ENCODE measurements around the gene CENPF.
"Not testable (repeated sequence)": the region's sequence is repeated elsewhere in the genome, so short reads cannot be mapped to it uniquely, and the experiment has no call there.

The CENPF gene

DNA sequence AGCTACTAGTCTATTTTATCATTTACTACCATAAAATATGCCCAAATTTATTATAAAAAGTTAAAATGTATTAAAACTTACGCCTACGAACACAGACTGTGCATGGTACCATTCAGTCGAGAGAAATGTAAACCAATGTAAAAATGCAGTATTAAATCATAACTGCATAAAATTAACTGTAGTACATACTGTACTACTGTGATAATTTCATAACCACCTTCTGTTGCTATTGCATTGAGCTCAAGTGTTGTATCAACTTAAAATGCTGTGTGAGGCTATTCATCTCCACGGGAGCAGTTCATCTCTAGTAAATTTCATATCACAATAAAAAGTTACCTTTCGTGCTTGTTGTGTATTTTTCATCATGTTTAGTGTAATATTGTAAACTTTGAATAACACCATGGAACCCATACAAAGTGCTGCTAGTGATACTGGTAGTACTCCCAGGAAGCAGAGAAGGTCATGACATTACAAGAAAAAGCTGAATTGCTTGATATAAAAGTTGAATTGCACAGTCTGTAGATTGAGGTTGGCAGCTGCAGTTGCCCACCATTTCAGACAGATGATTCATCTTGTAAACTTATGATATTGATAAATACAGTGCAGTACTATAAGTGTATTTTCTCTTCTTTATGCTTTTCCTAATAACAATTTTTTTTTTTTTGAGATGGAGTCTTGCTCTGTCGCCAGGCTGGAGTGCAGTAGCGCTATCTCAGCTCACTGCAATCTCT, 19.0 kb upstream of the CENPF start:
- DNase-seq: no peak

GRCh38 chr1:214584805-214585766, 17.9 kb upstream of the CENPF start:
- DNase-seq: peak in 1 of 3 donors; percentile 46

- DNase-seq: no peak
Observed at GRCh38 chr1:214586621-214587020, 16.4 kb upstream of the CENPF start.

GRCh38 chr1:214587165-214587564, 15.8 kb upstream of the CENPF start:
- DNase-seq: no peak

DNA sequence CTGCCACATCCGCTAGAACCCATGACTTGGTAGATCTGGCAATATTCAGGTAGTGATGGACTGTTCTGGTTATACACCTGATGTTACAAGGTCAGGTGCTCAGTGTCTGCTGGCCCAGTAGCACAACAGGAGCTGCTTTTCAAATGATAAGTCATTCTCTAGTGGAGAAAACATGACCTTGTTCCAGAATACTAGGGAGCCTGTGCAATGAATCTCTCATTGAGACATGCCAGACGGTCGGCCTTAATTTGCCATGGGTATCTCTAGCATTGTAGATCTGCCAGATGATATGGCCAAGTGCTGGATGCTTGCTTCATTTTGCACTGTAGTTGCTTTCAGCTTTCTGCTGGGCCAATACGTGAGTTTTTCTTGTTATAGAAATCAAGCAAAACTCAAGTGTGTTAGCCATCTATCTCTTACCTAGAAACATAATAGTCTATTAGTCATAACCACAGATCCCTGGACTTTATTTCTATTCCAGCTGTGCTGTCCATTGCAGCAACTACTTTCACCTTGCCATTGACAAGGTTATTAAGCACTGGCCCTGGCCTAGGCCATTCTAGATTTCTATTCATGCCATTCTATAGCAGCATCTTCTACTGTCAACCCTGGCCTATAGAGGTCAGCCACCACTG, 13.9 kb upstream of the CENPF start:
- DNase-seq: no peak

- no peak for DNase-seq
Observed at GRCh38 chr1:214590696-214591095, 12.3 kb upstream of the CENPF start.

- DNase-seq: not testable (repeated sequence)
Observed at GRCh38 chr1:214591918-214592317, 11.1 kb upstream of the CENPF start.

DNA sequence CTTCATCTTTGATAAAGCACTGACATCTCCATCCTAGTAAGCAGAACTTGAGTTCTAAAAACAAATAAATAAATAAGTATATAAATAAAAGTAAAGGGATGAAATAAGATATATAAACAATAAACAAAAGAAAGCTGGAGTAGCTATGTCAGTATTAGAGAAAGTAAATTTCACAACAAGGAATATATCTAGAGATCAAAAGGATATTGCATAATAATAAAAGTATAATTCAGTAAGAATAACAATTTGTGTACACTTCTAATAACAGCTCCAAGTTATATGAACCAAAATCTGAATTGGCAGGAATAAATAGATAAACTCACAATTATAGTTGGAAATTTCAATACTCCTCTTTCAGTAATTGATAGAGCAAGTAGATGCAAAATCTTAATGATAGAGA, 9.8 kb upstream of the CENPF start:
- no peak for DNase-seq

- peak in 1 of 3 donors; percentile 7 for DNase-seq
Observed at GRCh38 chr1:214603819-214604252, 841 bp downstream of the CENPF start.

- no peak for DNase-seq
Observed at GRCh38 chr1:214604523-214604922, 1.5 kb downstream of the CENPF start.

DNA sequence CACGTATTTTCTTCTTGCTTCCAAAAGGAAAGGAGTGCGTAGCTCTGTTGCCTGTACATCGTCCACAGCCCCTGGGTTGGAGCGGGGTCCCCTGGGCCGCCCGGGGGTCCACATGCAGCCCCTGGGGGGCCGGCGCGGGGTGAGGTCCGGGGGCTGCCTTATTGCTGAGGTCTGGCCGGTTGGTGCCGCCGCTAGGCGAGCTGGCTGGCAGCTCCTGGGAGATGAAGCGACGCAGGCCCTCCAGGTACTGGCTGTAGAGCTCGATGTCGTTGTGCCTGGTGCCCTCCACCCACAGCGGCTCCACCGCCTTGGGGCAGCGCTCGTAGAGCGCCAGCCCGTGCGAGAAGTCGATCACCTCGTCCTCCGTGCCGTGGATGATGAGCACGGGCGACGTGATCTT, 2.5 kb downstream of the CENPF start:
- DNase-seq: not testable (repeated sequence)

DNA sequence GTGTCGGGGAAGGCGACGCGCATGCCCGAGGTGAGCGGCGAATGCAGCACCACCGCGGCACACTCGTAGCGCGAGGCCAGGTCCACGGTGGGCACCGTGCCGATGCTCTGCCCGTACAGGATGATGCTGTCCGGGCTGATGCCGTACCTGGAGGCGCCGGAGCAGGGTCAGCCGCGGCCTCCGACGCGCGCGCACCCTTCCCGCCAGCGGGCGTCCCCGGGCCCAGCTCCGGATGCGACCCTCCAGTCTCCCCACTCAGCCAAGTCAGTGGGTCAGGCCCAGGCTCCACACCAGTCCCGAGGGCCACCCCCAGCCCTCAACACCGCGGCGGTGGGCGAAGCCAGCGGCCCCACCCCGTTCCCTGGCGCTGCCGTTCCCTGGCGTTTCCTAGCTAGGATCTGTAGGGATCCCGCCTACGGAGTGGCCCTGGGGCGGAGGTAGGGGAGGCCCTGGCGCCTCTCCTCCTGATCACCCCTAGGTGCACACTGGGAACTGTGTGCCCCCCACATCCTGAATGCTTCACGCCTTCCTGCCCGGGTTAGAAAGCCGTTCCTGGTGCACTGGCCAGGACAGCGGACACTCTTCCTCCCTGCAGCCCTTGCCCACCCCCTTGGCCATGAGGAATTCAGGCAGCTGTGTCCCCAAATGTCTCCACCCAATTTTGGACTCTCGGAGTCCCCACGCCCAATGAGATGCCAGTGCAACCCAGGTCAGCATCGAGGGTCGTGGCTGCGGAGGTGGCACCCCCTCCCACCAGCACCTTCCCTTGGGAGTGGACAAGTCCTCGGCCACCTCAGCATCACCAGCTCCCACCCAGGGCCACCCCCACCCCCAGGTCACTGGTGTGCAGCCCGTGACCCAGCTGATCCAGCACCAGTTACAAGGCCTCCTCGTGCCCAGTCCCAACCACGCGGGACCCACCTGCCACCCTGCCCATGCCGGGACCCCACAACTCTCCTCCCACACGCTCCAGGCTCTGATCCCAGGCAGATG, 3.2 kb downstream of the CENPF start:
- not testable (repeated sequence) for DNase-seq

DNA sequence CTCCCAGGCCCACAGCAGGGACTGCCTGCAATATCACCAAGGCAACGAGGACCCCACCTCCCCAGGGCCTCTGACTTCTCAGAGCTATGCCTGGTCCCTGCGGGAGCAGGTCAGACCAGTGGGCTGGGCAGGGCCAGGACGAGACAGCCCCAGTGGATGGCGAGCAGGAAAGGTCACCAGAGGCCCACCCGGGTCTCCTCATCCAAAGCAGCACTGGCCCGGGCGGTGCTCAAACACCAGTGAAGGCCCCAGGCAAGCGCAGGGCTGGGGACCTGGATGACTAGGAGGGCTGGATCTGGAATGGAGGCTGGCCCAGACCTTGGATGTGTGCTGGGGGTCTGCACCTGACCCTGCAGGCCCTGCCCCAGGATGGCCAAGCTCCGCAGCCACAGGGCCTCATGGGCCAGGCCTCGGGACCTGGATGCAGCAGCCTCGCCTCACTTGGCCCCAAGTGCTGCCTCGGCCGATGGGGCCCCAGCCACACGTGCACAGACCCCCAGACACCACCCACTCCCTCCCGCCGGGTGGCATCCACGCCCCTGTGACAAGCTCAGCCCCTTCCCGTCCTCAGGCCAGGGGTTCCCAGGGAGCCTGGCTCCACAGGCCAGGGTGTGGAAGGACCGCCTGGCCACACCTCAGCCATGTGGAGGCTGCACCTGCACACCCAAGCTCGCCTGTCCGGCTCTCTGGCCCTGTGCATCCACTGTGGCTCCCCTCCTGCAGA, 4.7 kb downstream of the CENPF start:
- DNase-seq: not testable (repeated sequence)

DNA sequence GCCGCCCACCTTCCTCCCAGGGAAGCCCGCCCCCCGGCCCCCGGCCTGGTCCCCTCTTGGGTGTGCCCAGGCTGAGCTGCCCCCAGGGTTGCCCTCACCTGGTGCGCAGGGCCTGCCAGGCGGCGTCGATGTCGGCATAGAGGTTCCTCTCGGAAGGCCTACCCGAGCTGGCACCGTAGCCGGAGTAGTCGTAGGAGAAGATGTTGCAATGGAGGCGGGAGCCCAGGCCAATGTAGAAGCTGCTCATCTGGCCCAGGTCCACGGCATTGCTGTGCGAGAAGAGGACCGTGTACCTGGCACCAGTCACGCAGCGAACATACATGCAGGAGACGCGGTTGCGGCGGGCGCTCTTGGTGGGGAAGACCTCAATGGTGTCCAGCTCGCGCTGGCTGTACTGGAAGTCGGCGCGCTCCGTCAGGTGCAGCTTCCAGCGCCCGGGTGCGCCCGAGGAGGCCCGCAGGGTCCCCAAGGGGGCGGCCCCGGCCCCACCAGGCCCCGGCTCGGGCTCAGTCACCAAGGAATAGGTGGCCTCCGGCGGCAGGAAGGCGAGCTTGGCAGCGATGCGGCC, 5.3 kb downstream of the CENPF start:
- DNase-seq: not testable (repeated sequence)

DNA sequence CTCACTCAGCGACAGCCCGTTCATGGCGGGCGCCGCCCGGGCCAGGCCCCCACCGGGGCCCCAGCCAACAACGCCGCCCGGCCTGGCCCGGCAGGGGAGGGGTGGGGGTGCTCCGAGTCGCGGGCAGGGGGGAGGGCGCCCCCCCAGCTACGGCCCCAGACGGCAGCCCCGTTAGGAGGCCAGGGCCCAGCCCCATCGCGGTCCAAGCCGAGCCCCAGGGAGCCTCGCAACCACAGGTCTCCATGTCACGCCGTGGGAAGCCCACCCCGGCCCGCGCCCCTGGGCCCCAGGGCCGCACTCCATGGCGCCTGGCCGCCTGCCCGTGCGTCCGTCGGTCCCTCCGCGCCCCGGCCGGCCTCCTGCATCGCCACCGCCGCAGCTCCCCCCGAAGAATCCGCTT, 5.8 kb downstream of the CENPF start:
- DNase-seq: not testable (repeated sequence)

- no peak for DNase-seq
Observed at GRCh38 chr1:214609692-214610091, 6.7 kb downstream of the CENPF start.

DNA sequence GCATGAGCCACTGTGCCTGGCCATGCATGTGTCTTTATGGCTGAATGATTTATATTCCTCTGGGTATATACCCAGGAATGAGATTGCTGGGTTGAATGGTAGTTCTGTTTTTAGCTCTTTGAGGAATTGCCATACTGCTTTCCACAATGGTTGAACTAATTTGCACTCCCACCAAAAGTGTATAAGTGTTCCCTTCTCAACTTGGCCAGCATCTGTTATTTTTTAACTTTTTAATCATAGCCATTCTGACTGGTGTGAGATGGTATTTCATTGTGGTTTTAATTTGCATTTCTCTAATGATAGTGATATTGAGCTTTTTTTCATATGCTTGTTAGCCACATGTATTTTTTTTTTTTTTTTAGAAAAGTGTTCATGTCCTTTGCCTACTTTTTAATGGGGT, 7.1 kb downstream of the CENPF start:
- DNase-seq: not testable (repeated sequence)

- DNase-seq: no peak
Observed at GRCh38 chr1:214615109-214615508, 12.1 kb downstream of the CENPF start.

DNA sequence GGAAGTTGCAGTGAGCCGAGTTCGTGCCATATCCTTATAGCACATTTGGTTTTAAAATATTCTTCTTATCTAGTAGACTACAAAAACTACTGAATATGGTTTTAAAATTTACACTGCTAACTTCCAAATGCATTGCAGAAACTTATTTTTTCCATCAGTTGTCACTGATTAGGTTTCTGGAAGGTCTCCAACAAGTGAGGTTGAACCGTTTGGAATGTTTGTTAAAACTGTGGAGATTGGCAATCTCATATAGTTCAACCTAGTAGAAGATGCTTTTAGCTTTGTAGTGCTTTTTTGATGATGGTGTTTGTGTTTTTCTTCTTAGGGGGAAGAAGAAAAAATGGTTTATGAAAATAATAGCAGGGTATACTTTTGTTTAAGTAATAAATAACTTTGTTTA, 12.9 kb downstream of the CENPF start:
- no peak for DNase-seq

- no peak for DNase-seq
Observed at GRCh38 chr1:214617246-214617645, 14.3 kb downstream of the CENPF start.

DNA sequence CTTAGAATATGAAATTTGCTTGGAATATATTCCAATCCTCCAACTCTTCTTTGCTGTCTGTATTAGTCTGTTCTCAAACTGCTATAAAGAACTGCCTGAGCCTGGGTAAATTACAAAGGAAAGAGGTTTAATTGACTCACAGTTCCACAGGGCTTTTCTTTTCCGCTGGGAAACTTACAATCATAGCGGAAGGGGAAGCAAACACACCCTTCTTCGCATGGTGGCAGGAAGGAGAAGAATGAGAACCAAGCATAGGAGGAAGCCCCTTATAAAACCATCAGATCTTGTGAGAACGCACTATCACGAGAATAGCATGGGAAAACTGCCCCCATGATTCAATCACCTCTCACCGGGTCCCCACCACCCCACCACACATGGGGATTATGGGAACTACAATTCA, 14.8 kb downstream of the CENPF start:
- no peak for DNase-seq

All from suppressor macrophage treated with lipopolysaccharide for 1 hour (primary cell).